ENCODE results near the gene ZNF512B. TPM values are rescaled to one million over a fixed set of nuclear protein-coding genes. Genes with fewer than 3 reads are reported as not detected.
A peak's percentile ranks its signal among the peaks of the same experiment; 100 is the strongest.
"Not testable (repeated sequence)": the region's sequence is repeated elsewhere in the genome, so short reads cannot be mapped to it uniquely, and the experiment has no call there.

The ZNF512B gene, protein sequence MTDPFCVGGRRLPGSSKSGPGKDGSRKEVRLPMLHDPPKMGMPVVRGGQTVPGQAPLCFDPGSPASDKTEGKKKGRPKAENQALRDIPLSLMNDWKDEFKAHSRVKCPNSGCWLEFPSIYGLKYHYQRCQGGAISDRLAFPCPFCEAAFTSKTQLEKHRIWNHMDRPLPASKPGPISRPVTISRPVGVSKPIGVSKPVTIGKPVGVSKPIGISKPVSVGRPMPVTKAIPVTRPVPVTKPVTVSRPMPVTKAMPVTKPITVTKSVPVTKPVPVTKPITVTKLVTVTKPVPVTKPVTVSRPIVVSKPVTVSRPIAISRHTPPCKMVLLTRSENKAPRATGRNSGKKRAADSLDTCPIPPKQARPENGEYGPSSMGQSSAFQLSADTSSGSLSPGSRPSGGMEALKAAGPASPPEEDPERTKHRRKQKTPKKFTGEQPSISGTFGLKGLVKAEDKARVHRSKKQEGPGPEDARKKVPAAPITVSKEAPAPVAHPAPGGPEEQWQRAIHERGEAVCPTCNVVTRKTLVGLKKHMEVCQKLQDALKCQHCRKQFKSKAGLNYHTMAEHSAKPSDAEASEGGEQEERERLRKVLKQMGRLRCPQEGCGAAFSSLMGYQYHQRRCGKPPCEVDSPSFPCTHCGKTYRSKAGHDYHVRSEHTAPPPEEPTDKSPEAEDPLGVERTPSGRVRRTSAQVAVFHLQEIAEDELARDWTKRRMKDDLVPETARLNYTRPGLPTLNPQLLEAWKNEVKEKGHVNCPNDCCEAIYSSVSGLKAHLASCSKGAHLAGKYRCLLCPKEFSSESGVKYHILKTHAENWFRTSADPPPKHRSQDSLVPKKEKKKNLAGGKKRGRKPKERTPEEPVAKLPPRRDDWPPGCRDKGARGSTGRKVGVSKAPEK
- total RNA-seq: 49.4 and 50.5 TPM in 2 replicates
- long read RNA-seq, full-length matches to known transcripts: 1 of 4 reads
- long read RNA-seq, partial matches to known transcripts: 1 of 4 reads
- long read RNA-seq, other reads (novel, unspliced or antisense): 2 of 4 reads

DNA sequence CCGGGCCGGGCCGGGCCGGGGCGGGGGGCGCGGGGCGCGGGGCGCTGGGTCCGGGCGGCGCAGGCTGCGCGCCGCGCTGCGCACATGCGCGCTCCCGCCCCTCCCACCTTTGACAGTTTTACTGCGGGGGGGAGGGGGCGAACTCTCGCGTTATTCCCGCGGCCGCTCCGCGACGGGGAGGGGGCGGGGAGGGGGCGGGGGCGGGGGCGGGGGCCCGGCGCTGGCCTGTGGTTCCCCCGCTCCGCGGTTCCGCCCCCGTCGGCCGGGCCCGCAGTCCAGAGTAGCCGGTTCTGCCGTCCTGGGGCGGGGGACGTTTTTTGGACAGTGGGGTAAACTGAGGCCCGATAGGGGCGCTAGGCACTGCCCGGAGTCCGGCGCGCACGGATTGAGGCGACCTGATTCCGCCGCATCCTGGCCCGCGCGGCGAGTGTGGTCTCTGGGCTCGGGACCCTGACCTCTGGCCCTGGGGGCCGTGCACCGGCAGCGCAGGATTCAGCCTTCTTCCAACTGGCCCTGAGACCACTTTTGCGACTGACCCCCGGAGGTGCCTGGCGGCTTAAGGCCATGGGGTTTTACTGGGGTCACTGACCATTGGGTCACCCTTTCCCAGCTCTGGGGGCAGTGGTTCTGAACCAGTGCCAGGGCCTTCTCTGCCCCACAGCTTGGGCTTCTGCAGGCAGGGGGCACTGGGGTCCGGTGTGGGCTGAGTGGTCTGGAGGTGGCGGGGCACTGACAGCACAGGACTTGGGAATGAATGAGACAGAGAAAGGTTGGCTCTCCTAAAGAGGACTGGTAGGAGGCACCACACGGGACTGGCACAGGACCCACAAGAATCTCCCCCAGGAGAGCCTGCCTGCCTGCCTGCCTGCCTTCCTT, at the start of gene ZNF512B:
ZNF512B (minus strand) TSS at position 93 of the 876 bp plus-strand sequence. CDS start 1,980 bp downstream, outside the sequence.
- TF ChIP-seq, protein P1, sequence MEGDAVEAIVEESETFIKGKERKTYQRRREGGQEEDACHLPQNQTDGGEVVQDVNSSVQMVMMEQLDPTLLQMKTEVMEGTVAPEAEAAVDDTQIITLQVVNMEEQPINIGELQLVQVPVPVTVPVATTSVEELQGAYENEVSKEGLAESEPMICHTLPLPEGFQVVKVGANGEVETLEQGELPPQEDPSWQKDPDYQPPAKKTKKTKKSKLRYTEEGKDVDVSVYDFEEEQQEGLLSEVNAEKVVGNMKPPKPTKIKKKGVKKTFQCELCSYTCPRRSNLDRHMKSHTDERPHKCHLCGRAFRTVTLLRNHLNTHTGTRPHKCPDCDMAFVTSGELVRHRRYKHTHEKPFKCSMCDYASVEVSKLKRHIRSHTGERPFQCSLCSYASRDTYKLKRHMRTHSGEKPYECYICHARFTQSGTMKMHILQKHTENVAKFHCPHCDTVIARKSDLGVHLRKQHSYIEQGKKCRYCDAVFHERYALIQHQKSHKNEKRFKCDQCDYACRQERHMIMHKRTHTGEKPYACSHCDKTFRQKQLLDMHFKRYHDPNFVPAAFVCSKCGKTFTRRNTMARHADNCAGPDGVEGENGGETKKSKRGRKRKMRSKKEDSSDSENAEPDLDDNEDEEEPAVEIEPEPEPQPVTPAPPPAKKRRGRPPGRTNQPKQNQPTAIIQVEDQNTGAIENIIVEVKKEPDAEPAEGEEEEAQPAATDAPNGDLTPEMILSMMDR (IDR thresholded peaks at IDR 0.05; ENCODE audit: unreplicated experiment): no peak
- no peaks in the 10 kb centered on the region for H3K9me3 Mint-ChIP-seq (ENCODE audit: low read depth)
- peak; percentile 55 for DNase-seq (ENCODE audit: low spot score, unreplicated experiment)
- H3K36me3 Mint-ChIP-seq (ENCODE audit: insufficient read depth): peaks cover 9% of the 10 kb centered on the region
- peak within 1 kb of the TSS; percentile 87 for H3K27ac Mint-ChIP-seq
- peaks cover 10% of the 10 kb centered on the region for H3K4me1 Mint-ChIP-seq (ENCODE audit: low read depth)
- peak within 1 kb of the TSS; percentile 82 for H3K4me3 Mint-ChIP-seq (ENCODE audit: low read depth)
- no peaks in the 10 kb centered on the region for H3K27me3 Mint-ChIP-seq

GRCh38 chr20:64015635-64016034, 45.9 kb upstream of the ZNF512B start:
- DNase-seq (ENCODE audit: low spot score, unreplicated experiment): no peak
- Mint-ChIP-seq H3K36me3 (ENCODE audit: insufficient read depth) (peaks cover 21% of the 10 kb centered on the region), H3K4me1 (ENCODE audit: low read depth) (no peaks in the 10 kb centered on the region)

DNA sequence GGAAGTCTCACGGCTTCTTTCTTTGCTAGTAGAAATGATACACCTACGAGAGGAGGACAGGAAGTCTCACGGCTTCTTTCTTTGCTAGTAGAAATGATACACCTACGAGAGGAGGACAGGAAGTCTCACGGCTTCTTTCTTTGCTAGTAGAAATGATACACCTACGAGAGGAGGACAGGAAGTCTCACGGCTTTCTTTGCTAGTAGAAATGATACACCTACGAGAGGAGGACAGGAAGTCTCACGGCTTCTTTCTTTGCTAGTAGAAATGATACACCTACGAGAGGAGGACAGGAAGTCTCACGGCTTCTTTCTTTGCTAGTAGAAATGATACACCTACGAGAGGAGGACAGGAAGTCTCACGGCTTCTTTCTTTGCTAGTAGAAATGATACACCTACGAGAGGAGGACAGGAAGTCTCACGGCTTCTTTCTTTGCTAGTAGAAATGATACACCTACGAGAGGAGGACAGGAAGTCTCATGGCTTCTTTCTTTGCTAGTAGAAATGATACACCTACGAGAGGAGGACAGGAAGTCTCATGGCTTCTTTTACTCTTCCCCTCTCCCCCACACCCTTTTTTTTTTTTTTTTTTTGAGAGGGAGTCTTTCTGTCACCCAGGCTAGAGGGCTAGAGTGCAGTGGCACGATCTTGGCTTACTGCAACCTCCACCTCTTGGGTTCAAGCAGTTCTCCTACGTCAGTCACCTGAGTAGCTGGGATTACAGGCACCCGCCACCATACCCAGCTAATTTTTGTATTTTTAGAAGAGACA, 42.8 kb upstream of the ZNF512B start:
- not testable (repeated sequence) for H3K4me1 Mint-ChIP-seq (ENCODE audit: low read depth)

More at GRCh38 chr20:64015635-64016034, 45.9 kb upstream of the ZNF512B start:
- Mint-ChIP-seq H3K27ac (no peak overlapping the region), H3K9me3 (ENCODE audit: low read depth) (no peaks in the 10 kb centered on the region), H3K4me3 (ENCODE audit: low read depth) (no peak overlapping the region), H3K27me3 (no peaks in the 10 kb centered on the region)
- TF ChIP-seq, protein P1 (IDR thresholded peaks at IDR 0.05; ENCODE audit: unreplicated experiment): no peak

GRCh38 chr20:64011366-64011779, 41.6 kb upstream of the ZNF512B start:
- H3K36me3 Mint-ChIP-seq (ENCODE audit: insufficient read depth): peaks cover 23% of the 10 kb centered on the region
- no peaks in the 10 kb centered on the region for H3K27me3 Mint-ChIP-seq
- no peak overlapping the region for H3K27ac Mint-ChIP-seq
- TF ChIP-seq, protein P1 (IDR thresholded peaks at IDR 0.05; ENCODE audit: unreplicated experiment): no peak
- H3K4me3 Mint-ChIP-seq (ENCODE audit: low read depth): no peak overlapping the region
- H3K4me1 Mint-ChIP-seq (ENCODE audit: low read depth): no peaks in the 10 kb centered on the region
- H3K9me3 Mint-ChIP-seq (ENCODE audit: low read depth): no peaks in the 10 kb centered on the region
- DNase-seq (ENCODE audit: low spot score, unreplicated experiment): no peak

More for the DNA sequence above, 42.8 kb upstream of the ZNF512B start:
- not testable (repeated sequence) for DNase-seq (ENCODE audit: low spot score, unreplicated experiment); H3K4me3 Mint-ChIP-seq (ENCODE audit: low read depth); H3K27me3 Mint-ChIP-seq; H3K27ac Mint-ChIP-seq; H3K9me3 Mint-ChIP-seq (ENCODE audit: low read depth)
- H3K36me3 Mint-ChIP-seq (ENCODE audit: insufficient read depth): peaks cover 26% of the 10 kb centered on the region

Measured in progenitor cell of endocrine pancreas (in vitro differentiated cells).